Activated T-cell treated with anti-CD3 and anti-CD28 coated beads for 4 hours (primary cell): ENCODE data around the gene TAGLN2.
"Not testable (repeated sequence)": the region's sequence is repeated elsewhere in the genome, so short reads cannot be mapped to it uniquely, and the experiment has no call there.

ENCODE experiments used
- DNase-seq: peaks from one replicate; pipeline ENCODE4 v3.0.0-alpha.2; 2020

Gene TAGLN2

GRCh38 chr1:159920202-159920601 lies 5.1 kb downstream of the TAGLN2 start:
- DNase-seq, result no peak

GRCh38 chr1:159919236-159919865 lies 6.0 kb downstream of the TAGLN2 start:
- DNase-seq, result no peak

- DNase-seq, result no peak
Observed at GRCh38 chr1:159918352-159919200, 6.7 kb downstream of the TAGLN2 start.

- no peak for DNase-seq
Observed at GRCh38 chr1:159917533-159918351, 7.6 kb downstream of the TAGLN2 start.

- no peak for DNase-seq
Observed at GRCh38 chr1:159916242-159917051, 8.9 kb downstream of the TAGLN2 start.

GRCh38 chr1:159915571-159916241 lies 9.6 kb downstream of the TAGLN2 start:
- DNase-seq, result no peak

- no peak for DNase-seq
Observed at GRCh38 chr1:159914252-159915018, 10.9 kb downstream of the TAGLN2 start.

GRCh38 chr1:159913451-159914192 lies 11.7 kb downstream of the TAGLN2 start:
- DNase-seq, result no peak

- no peak for DNase-seq
Observed at GRCh38 chr1:159911326-159912070, 13.8 kb downstream of the TAGLN2 start.

- no peak for DNase-seq
Observed at GRCh38 chr1:159908031-159908940, 17.0 kb downstream of the TAGLN2 start.

GRCh38 chr1:159906960-159907359 lies 18.3 kb downstream of the TAGLN2 start:
- DNase-seq, result no peak

GRCh38 chr1:159904036-159904435 lies 21.3 kb downstream of the TAGLN2 start:
- not testable (repeated sequence) for DNase-seq

GRCh38 chr1:159902541-159902940 lies 22.8 kb downstream of the TAGLN2 start:
- no peak for DNase-seq

GRCh38 chr1:159900755-159901360 lies 24.4 kb downstream of the TAGLN2 start:
- DNase-seq, result no peak

- no peak for DNase-seq
Observed at GRCh38 chr1:159900086-159900680, 25.1 kb downstream of the TAGLN2 start, which contains the start of gene CFAP45. CFAP45 (minus strand) TSS chr1:159900165; CDS start chr1:159900098, 67 bp downstream.

GRCh38 chr1:159899634-159900033 lies 25.7 kb downstream of the TAGLN2 start:
- not testable (repeated sequence) for DNase-seq

GRCh38 chr1:159898527-159898926 lies 26.8 kb downstream of the TAGLN2 start:
- no peak for DNase-seq

GRCh38 chr1:159897962-159898361 lies 27.3 kb downstream of the TAGLN2 start:
- no peak for DNase-seq
